Coronary artery (tissue), 2 donors: Measurements from ENCODE around the gene OCA2.

ENCODE experiments used
- DNase-seq: peaks from one replicate; pipeline ENCODE4 v3.0.0-alpha.2; 2017; ENCODE audit warnings: low spot score
- H3K27ac ChIP-seq, 2 donors: fragments of 200-600 bp; sonication (generic); one replicate each; pipeline ENCODE4 v1.5.1; 2016 to 2019
- H3K4me3 ChIP-seq: fragments of 200-600 bp; sonication (generic); 2 replicates; pipeline ENCODE4 v1.5.1; 2016; ENCODE audit warnings: mild to moderate bottlenecking, moderate library complexity
- TF ChIP-seq, protein P1 (sequence below): fragments of 200-600 bp; sonication (generic); IDR thresholded peaks from one replicate; pipeline ENCODE4 v1.5.1; 2019; ENCODE audit warnings: antibody characterized with exemption

The OCA2 gene

GRCh38 chr15:27873828-27874227, 225.3 kb downstream of the OCA2 start:
- Histone ChIP-seq H3K27ac (no peak overlapping the region), H3K4me3 (no peak overlapping the region)
- no peak for DNase-seq
- TF ChIP-seq, protein P1, sequence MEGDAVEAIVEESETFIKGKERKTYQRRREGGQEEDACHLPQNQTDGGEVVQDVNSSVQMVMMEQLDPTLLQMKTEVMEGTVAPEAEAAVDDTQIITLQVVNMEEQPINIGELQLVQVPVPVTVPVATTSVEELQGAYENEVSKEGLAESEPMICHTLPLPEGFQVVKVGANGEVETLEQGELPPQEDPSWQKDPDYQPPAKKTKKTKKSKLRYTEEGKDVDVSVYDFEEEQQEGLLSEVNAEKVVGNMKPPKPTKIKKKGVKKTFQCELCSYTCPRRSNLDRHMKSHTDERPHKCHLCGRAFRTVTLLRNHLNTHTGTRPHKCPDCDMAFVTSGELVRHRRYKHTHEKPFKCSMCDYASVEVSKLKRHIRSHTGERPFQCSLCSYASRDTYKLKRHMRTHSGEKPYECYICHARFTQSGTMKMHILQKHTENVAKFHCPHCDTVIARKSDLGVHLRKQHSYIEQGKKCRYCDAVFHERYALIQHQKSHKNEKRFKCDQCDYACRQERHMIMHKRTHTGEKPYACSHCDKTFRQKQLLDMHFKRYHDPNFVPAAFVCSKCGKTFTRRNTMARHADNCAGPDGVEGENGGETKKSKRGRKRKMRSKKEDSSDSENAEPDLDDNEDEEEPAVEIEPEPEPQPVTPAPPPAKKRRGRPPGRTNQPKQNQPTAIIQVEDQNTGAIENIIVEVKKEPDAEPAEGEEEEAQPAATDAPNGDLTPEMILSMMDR, result no peak

DNA sequence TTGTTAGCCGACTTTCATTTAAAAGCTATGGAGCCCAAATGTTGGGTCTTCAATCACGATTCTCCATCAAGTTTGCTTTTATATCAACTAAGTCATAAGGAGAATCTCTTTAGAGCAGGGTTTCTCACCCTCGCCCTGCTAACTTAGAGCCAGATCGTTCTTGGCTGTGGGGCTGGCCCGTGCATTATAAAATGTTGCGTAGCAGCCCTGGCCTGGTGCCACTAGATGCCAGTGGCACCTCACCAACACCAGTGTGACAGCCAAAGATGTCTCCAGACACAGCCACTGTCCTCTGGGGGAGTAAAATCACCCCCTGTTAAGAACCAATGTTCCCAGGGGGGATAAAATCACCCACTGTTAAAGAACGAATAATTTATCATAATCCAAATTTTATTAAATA, 226.1 kb downstream of the OCA2 start:
- DNase-seq, result no peak
- Histone ChIP-seq H3K4me3 (no peak overlapping the region), H3K27ac (no peak overlapping the region)
- TF ChIP-seq, protein P1, result no peak

- TF ChIP-seq, protein P1, result no peak
- no peak for DNase-seq
- Histone ChIP-seq H3K4me3 (no peak overlapping the region), H3K27ac (no peak overlapping the region)
Observed at GRCh38 chr15:27872355-27872754, 226.8 kb downstream of the OCA2 start.

DNA sequence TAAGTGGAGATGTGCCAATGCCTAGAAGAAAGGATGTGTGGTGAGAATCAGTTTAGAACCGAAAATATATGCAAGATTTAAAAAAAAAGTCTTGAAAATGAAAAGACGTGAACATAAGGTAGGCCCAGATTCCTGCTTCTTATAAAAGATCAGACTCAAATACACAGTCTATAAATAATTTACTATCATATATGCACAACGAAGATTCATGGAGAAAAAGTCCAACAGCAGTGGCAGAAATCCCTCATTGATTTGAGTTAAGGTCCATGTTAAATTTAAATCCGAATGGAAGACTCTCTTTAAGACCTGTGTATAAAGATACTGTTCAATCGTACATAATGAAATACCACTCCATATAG, 227.2 kb downstream of the OCA2 start:
- TF ChIP-seq, protein P1, result no peak
- DNase-seq, result no peak
- no peak overlapping the region for H3K27ac ChIP-seq
- H3K4me3 ChIP-seq, result no peak overlapping the region

- Histone ChIP-seq H3K27ac (no peak overlapping the region), H3K4me3 (no peak overlapping the region)
- no peak for DNase-seq
- TF ChIP-seq, protein P1, result no peak
Observed at GRCh38 chr15:27871078-27871901, 227.8 kb downstream of the OCA2 start.

- TF ChIP-seq, protein P1, result no peak
- Histone ChIP-seq H3K4me3 (no peak overlapping the region), H3K27ac (no peak overlapping the region)
- DNase-seq, result no peak
Observed at GRCh38 chr15:27870320-27870719, 228.8 kb downstream of the OCA2 start.

GRCh38 chr15:27869697-27870281, 229.3 kb downstream of the OCA2 start:
- Histone ChIP-seq H3K27ac (no peak overlapping the region), H3K4me3 (no peak overlapping the region)
- TF ChIP-seq, protein P1, result no peak
- no peak for DNase-seq
